GM12875 (cell line): Measurements from ENCODE around the gene MICALL1.
"Not testable (repeated sequence)": the region's sequence is repeated elsewhere in the genome, so short reads cannot be mapped to it uniquely, and the experiment has no call there.

Experiments used
- H3K4me3 ChIP-seq: one replicate; pipeline ENCODE4 v1.5.1; 2011; ENCODE audit warnings: low read depth, low read length, control low read depth
- TF ChIP-seq, protein P1 (sequence below): IDR thresholded peaks from 2 replicates; pipeline ENCODE4 v1.5.1; 2011; ENCODE audit warnings: low read depth, mild to moderate bottlenecking, control low read depth, inconsistent platforms, low read length, moderate library complexity, borderline replicate concordance; ENCODE audit not compliant: insufficient read depth

The MICALL1 gene

GRCh38 chr22:37940698-37941376, 34.7 kb downstream of the MICALL1 start:
- TF ChIP-seq, protein P1, sequence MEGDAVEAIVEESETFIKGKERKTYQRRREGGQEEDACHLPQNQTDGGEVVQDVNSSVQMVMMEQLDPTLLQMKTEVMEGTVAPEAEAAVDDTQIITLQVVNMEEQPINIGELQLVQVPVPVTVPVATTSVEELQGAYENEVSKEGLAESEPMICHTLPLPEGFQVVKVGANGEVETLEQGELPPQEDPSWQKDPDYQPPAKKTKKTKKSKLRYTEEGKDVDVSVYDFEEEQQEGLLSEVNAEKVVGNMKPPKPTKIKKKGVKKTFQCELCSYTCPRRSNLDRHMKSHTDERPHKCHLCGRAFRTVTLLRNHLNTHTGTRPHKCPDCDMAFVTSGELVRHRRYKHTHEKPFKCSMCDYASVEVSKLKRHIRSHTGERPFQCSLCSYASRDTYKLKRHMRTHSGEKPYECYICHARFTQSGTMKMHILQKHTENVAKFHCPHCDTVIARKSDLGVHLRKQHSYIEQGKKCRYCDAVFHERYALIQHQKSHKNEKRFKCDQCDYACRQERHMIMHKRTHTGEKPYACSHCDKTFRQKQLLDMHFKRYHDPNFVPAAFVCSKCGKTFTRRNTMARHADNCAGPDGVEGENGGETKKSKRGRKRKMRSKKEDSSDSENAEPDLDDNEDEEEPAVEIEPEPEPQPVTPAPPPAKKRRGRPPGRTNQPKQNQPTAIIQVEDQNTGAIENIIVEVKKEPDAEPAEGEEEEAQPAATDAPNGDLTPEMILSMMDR, result no peak
- H3K4me3 ChIP-seq, result no peak overlapping the region

- no peak overlapping the region for H3K4me3 ChIP-seq
- TF ChIP-seq, protein P1, result no peak
Observed at GRCh38 chr22:37942133-37942532, 36.0 kb downstream of the MICALL1 start.

DNA sequence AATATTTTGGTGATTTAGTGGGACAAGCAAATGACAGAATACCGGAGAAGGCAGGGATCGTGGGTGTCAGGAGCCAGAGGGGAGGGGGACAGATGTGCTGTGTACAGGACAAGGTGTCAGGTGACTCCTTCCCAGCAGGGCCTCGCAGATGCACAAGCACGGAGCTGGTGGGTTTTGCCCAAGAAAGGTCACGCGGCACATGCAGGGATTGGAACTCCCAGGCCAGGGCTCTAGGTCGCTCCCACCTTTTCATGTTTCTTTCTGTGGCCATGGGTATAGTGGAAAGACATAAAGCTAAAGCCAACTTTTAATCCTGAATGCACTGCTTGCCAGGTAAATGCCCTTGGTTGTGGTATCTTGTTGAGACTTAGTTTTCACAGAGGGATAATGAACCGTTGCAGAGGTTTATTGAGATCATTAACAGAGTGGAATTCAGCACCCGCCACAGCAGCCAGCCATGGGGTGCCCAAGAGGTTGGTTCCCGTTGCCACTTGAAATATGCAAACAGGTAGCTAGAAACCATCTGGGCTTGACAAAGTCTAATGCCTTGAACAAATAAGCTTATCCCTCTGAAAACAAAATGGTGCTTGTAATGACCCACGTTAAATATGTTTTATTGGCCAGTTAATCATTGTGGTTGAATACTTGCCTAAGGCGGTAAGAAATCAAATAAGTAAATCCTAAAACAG, 37.2 kb downstream of the MICALL1 start:
- TF ChIP-seq, protein P1, result no peak
- no peak overlapping the region for H3K4me3 ChIP-seq

DNA sequence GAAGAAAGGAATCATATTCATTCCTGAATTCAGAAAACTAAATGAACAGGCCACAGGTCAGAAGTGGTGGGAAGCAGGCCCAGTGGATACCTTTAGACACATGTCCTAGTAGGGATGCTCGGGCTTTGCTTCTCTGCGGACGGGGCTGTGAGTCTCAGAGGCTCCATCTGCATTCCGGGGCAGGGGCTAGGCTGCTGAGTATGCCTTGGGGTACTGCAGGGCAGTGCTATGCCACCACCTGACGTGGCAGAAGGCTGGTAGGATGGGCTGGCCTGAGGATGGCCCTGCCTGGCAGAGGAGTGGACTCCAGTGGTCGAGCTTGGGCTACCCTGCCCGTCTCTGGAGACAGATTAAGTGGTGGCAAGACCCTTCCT, 37.7 kb downstream of the MICALL1 start:
- TF ChIP-seq, protein P1, result no peak
- H3K4me3 ChIP-seq, result no peak overlapping the region

- not testable (repeated sequence) for H3K4me3 ChIP-seq
Observed at GRCh38 chr22:37944423-37944822, 38.3 kb downstream of the MICALL1 start.

GRCh38 chr22:37947142-37947795, 41.2 kb downstream of the MICALL1 start:
- H3K4me3 ChIP-seq, result not testable (repeated sequence)

DNA sequence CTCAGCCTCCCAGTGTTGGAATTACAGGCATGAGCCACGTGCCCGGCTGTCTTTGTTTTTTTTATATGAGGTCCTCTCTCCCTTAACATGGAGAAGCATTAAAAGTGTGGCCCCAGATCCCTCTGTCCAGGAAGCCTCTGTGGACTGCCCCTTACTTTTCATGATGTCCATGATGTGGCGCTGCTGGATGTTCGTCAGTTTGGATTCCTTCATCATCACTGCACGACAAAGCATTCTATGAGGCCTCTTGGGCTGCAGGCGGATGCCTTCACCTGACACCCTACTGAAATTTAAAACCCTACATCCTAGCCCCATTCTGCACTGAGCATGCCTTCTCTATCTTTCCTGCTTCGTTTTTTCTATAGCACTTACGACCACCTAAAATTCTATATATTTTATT, 45.2 kb downstream of the MICALL1 start:
- TF ChIP-seq, protein P1, result no peak
- no peak overlapping the region for H3K4me3 ChIP-seq

GRCh38 chr22:37952629-37953028, 46.5 kb downstream of the MICALL1 start:
- not testable (repeated sequence) for H3K4me3 ChIP-seq
